Right ventricle myocardium superior (tissue), 1 donor: ENCODE measurements around the gene GGCX. TPM values are rescaled to one million over a fixed set of nuclear protein-coding genes. Genes with fewer than 3 reads are reported as not detected.
A peak's percentile ranks its signal among the peaks of the same experiment; 100 is the strongest.
"Not testable (repeated sequence)": the region's sequence is repeated elsewhere in the genome, so short reads cannot be mapped to it uniquely, and the experiment has no call there.

Experiments used
- ATAC-seq: fragments of 200-7000 bp; cut with Tn5 transposase; one replicate; pipeline ENCODE4 v1.9.1; 2020; ENCODE audit warnings: mild to moderate bottlenecking; ENCODE audit not compliant: poor library complexity
- DNase-seq: peaks from one replicate; pipeline ENCODE4 v3.0.0-alpha.2; 2020
- intact Hi-C: fragments of 100-400 bp; cut with DNase I; formaldehyde crosslinking; loops from one replicate; pipeline ENCODE4 v1.11.2; 2022
- total RNA-seq: library from RNA; stranded (reverse); fragmentation: NEBNext Ultra II Directional; extraction: Animal tissue kit (Norgen Biotek cat#: 25700); gene quantifications from one replicate; pipeline ENCODE4 v1.2.1, GENCODE V29; 2021
- donor health status: DM: no; HTN: yes; CAD: no; lungs with severe emphysema.

The GGCX gene
- total RNA-seq, 1 donor from 2014 or later, result 25.1 TPM

DNA sequence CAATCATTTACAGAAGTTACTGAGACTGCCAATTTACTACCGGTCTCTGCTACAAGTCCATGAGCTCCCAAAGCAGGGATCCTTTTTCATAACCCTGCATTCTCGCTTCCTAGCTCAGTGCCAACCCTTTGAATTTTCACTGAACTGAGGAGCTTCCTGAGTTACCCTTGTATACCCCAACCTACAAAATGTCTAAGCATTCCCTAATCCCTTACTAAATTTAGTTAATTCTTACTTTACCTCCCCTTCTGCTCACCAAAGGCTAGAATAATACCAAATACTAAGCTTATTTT is 12.7 kb downstream of the GGCX start:
- intact Hi-C loops, result no loop called here
- no peak for DNase-seq
- ATAC-seq, result no peak

DNA sequence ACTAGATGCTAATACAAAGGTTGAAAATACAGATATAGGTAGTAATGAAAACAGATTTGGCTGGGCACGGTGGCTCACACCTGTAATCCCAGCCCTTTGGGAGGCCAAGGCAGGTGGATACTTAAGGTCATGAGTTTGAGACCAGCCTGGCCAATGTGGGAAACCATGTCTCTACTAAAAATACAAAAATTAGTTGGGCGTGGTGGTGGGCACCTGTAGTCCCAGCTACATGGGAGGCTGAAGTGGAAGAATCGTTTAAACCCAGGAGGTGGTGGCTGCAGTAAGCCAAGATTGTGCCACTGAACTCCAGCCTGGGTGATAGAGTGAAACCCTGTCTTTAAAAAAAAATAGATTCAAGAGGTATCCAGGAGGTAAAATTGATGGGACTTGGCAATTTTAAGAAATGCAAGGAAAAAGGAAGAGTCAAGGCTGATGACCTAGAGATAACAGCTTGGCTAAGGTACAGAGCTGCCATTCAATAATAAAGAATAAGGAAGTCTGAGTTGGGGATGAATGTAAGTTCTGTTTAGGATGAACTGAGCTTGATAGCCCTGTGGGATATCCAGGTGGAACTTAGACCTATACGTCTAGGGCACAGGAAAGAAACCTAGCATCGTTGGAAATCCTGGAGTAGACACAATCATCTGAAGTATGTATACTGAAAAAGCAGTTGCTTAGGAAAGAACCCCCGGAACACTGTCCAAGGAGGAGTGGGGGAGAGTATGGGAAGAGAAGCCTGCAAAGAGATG is 13.3 kb downstream of the GGCX start:
- no peak for DNase-seq
- no peak for ATAC-seq
- intact Hi-C loops, result no loop called here

DNA sequence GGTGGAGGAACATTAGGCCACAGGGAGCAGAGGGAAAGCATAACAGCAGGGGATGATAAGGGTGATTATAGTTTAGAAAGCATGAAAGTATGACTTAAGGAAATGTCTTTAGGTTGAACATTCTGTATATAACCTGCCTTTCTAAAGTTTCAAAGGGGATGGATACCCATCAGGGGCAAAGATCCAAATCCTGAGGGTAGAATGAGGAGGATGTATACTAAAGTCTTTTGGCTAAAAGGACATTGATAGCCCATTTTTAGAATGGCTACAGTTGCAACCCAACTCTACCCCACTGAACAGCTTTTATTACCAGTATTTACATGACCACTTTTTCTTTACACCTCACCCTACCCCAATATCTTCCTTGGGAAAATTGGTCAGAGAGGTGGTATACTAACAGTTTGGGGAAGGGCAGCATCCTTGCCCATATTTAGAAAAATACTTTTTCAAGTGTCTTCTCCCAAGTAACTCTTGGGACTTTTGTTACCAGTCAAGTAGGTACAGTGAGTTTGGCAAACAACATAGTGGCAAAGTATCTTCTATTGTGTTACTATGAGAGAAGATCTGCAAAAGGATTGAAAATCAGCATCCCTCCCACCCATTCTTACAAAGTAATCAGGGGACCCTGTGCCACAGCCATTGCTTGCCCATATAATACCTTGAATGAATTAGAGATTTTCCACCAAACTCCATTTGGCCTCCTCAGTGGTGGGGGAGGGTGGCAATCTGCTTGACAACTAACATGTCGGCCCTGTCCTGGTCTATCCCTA is 14.0 kb downstream of the GGCX start:
- ATAC-seq (no peak), DNase-seq (no peak)
- intact Hi-C loops, result no loop called here

DNA sequence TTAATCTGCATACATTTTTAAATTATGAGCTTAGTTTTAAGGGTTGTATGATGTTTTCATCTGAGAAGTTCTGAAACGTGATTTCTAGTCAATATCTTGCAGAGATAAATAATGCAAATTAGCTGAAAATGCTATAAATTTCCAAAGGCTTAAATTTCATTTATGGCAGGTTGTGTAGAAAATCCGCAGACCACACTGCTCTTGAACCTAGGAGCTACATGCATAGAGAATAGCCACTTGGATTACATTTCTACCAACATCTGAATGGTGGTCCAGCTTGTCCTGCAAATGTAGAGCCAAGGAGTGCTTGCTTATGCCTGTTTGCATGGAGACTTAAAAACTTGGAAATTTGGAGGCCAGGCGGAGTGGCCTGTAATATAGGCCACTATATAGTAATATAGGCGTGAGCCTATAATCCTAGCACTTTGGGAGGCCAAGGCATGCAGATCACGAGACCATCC is 15.5 kb downstream of the GGCX start:
- intact Hi-C loops, result no loop called here
- ATAC-seq (no peak), DNase-seq (no peak)

DNA sequence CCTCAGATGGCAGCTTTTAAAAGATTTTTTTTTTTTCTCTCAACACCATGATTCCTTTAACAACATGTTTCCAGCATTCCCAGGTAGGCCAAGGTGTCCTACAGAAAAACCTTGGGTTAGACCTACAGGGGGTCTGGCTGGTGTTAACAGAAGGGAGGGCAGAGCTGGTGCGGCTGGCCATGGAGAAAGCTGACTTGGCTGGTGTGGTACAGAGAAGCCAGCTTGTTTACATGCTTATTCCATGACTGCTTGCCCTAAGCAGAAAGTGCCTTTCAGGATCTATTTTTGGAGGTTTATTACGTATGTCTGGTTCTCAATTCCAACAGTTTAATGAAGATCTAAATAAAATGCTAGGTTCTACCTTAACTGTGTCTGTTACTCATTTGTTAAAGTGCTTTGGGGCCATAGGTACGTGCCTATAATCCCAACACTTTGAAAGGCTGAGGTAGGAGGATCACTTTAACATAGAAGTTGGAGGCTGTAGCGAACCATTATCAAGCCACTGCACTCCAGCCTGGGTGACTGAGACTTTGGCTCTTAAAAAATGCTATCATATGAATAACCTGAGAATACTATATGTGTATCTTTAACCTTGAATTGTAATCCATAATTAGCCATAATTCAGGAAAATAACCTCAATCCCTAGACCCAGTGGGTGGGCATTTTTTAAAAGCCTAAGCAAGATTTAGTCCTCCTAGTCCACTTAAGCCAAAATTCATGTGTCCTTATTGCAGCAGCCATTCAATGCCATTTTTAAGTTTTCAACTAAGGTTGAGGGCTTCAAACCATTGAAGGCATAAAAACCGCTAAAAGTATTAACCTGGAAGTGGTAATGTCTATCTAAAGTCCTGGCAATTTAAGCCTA is 16.1 kb downstream of the GGCX start:
- ATAC-seq, DNase-seq, intact Hi-C loops: not testable (repeated sequence)

DNA sequence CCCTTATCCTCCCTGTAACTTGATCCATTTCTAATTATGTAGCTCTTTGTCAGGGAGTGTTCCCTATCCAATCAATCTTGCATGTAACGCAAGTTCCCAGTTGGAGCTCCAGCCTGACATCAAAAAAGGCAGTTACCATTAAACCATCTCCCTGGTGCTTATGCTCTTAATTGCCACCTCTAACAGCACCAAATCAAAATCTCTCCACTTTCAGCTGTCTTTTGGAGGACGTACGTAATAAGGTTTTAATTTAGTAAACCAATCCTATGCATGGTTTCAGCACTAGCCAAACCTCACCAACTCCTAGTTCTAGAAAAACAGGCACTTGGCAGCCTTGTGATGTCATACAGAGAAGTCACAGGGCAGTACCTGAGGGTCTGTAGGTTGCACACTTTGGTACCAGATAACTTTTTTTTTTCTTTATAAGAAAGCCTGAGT is 17.0 kb downstream of the GGCX start:
- DNase-seq, ATAC-seq, intact Hi-C loops: not testable (repeated sequence)

DNA sequence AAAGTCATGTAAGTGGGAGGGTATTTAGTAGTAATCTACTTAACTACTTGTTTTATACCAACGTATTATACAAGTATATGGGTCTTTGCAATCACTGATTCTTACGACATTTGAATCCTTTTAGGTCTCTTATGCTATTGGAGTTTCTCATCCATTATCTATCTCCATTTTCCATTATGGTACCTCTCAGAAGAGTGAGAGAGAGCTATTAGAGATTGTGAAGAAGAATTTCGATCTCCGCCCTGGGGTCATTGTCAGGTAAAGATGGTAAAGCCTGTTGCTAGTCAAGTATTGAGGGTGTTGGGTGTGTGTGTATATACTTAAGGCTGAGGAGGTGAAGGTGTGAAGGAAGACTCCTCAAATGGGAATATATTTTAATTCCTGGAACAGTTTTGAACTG is 18.5 kb downstream of the GGCX start:
- DNase-seq (no peak), ATAC-seq (no peak)
- intact Hi-C loops, result no loop called here

DNA sequence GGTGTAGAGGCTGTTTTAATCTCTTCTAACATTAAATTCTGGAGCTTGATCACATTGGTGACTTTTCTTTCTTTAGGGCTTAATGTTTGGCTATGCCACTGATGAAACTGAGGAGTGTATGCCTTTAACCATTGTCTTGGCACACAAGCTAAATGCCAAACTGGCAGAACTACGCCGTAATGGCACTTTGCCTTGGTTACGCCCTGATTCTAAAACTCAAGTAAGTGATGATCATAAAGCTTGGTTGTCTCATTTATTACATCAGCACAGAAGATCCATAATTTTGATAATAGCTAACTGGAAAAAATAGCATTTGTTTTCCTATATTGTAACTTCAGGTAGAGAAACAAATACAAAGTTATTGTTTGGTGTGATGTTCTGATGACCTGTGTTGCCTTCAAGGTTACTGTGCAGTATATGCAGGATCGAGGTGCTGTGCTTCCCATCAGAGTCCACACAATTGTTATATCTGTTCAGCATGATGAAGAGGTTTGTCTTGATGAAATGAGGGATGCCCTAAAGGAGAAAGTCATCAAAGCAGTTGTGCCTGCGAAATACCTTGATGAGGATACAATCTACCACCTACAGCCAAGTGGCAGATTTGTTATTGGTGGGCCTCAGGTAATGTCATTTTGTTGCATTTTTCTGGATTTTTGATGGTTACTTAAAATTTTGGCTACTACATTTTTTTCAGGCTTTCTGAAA is 19.4 kb downstream of the GGCX start:
- intact Hi-C loops, result no loop called here
- ATAC-seq, result no peak
- no peak for DNase-seq

DNA sequence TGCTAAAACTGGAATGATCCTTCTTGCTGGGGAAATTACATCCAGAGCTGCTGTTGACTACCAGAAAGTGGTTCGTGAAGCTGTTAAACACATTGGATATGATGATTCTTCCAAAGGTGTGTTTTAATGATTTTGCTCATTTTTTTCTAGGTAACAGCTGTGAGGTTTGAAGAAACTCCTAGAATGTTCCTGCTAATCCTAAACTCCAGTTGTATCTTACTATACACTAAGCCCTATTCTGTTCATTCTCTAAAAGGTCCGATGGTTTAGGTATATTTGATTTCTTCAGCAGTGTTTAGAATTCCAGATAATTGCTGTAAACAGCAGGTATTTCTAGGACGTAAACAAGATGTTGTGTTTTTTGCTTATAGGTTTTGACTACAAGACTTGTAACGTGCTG is 20.0 kb downstream of the GGCX start:
- no peak for ATAC-seq
- intact Hi-C loops, result no loop called here
- DNase-seq, result no peak

DNA sequence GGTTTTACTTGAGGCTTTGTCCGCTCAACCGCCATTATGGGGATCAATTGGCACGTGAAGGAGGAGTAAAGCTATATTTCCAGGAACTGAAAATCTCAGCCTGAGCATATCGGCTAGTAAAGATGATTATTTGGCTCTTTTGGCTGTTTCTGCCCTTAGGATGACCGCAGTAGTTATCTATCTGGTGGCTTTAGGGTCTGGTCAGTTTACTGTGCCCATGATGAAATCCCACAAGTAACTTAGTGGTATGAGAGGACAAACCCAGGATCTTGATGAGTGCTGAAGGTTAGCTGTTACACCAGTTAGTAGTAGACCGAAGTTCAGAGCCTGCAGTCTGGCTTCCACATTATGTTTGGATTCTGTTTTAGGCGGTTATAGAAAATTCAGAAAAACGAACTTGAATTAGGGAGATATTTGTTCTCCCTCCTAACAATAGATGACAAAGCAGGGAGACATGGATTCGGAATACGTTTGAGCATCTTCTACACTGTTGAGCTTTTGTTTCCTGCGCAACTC is 21.1 kb downstream of the GGCX start:
- intact Hi-C loops, result no loop called here
- ATAC-seq (no peak), DNase-seq (no peak)

DNA sequence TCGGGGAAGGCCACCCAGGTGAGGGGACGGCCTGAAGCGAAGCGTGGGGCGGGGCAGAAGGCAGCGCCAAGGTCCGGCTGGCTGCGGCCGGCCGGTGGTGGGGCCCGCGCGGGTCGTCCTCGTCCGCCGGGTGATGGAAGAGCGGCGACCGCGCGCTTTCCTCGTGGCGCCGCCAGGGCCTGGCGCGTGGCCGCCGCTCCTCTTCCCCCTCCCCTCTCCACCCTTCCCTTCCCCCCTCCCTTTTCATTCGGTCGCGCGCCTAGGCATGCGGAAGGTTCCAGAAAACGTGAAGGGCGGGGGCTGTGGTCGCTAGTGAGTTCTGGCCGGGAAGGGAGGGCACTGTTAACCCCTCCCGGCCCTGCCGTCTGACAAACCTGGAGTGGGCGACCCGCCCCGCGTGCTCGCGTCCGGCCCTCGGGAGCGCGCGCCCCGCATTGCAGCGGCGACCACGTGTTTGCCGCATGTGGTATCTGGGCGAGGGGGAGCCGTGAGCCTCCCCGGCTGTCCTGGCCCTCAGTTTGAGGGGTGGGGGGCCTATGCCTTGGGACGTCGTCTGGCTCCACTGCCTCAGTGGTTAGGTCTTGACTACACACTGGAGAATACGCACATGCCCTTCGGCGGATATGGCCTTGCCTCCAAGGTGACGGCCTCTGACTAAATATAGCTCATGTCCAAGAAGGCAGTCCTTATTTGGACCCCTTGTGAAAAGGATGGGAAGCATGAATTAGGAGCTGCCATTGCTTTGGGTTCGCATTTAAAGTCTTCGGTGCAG is 21.7 kb downstream of the GGCX start:
- peak; percentile 66 for ATAC-seq

DNA sequence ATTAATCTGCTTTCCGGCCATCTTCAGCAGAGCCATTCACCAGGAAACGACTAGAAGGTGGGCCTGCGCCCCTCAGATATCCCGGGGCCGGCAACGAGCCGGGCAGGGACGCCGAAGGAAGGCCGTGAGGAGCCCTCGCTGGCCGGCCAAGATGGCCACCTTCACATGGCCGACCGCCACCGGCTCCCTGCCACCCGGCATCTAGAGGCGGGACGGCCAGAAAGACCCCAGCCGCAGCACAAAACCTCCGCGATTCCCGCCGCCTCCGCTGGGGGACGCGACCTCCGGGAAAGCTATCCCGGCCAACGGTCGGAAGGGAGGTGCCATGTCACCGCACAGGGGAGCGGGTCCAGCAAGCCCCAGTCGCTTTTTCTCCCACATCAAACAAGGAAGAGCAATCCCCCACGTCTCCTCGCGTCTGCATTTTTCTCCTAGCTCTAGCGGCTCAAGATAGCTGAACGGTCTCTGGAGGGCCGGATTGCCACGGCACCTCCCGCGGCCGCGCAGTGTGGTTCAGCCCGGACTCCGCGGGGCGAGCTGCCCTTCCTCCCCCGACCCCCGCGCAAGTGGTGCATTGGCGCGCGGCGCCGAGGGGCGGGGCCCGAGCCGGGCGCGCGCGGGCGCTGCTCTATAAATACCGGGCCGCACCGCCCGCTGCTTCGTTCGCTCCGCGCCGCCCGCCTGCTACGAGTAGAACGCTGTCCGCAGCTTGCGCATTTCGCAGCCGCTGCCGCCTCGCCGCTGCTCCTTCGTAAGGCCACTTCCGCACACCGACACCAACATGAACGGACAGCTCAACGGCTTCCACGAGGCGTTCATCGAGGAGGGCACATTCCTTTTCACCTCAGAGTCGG is 22.6 kb downstream of the GGCX start, which contains the start of gene MAT2A:
Gene MAT2A, plus strand, starts transcription at position 662 of the 854 bp plus-strand sequence. Its CDS starts 120 bp downstream, at position 782.
- ATAC-seq, result peak; percentile 93
- intact Hi-C loops, result loop anchor here (5.0 kb wide), 2 partner anchors 36 to 101 kb away; no protein-coding TSS in a partner anchor

More for the DNA sequence above, 21.7 kb downstream of the GGCX start:
- peak; percentile 83 for DNase-seq
- intact Hi-C loops, result loop anchor here (5.0 kb wide), 2 partner anchors 37 to 102 kb away; no protein-coding TSS in a partner anchor

DNA sequence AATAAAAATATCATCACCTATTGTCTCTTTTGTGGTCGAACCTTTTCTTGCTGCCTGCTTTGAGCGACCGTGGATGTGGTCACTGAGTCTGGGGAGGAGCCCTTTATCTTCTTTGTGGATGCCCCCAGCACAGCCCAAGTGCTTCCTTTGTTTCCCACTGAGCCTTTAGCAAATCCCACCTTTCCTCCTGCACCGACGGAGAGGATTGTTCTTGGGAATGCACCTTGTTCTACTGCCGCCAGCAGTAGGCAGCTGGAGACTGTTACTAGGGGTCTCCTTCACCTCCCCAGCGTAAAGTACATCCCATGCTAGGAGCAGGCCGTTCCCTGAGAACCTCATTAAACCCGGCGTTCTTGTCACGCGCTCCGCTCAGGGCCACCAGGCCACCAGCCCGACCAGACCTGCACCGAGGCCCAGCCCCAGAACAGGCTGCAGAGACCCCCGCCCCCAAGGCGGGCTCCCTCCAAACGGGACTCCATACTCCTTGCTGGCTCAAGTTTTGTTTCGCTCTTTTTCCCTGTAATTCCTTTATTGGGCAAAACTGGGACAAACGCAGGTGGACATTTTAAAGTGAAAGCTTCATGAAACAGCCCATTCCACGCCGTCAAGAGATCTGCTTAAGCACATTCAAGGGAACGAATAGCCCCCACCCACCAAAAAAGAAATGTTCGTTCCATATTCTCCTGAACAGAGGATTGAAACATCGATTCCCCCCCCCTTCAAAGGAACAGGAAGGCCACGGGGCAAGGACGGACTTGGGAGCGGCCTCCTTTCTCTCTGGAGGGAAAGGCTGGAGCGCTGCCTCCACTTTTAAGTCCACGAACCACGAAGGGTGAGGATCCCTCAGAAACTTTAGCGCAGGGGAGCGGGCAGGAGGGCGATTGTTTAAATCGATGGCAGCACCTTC is 23.4 kb downstream of the GGCX start:
- intact Hi-C loops, result loop anchor here (5.0 kb wide), 2 partner anchors 36 to 101 kb away; no protein-coding TSS in a partner anchor
- peak; percentile 28 for ATAC-seq
- DNase-seq, result peak; percentile 74

More for the DNA sequence above, 22.6 kb downstream of the GGCX start, which contains the start of gene MAT2A:
- peak; percentile 96 for DNase-seq

DNA sequence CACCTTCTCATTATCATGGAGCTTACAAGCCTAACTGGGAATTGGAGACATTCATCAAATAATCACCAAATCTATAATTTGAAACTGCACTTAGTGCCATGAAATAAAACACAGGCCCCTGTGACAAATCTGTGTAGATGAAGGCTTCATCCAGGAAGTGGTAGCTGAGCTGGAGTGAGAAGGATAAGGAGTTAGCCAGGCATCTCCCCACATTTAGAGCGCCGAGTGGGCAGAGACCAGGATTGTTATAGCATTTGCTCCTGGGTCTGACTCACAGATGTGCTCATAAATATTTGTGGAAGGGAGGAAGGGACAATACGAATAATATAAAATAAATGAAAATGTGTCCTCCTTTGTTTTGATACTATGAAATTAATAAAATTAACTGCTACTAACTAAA is 24.8 kb downstream of the GGCX start:
- ATAC-seq (no peak), DNase-seq (no peak)
- intact Hi-C loops, result loop anchor here (5.0 kb wide), 2 partner anchors 34 to 99 kb away; no protein-coding TSS in a partner anchor

DNA sequence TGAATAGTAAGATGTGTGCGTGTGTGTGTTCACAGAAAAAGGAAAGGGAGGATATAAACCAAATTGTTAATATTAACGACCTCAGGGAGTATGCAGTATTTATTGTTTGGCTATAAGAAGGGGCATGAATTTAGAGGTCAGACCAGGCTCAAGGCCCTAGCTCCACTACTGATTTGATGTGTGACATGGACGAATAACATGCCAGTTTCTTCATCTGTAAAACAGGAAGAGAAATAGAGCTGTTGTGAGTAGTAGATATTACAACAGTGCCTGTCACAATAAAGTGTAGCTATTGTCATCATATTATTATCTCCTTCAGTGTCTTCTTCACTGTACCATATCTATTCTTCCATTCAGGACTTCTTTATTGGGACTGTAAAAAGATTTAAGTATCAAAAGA is 26.4 kb downstream of the GGCX start:
- no peak for DNase-seq
- intact Hi-C loops, result loop anchor here (5.0 kb wide), 2 partner anchors 33 to 98 kb away; no protein-coding TSS in a partner anchor
- ATAC-seq, result no peak
